Adrenal gland (tissue), 12 donors: ENCODE data around the gene ANKS1B. TPM values are rescaled to one million over a fixed set of nuclear protein-coding genes. Genes with fewer than 3 reads are reported as not detected.
"Not testable (repeated sequence)": the region's sequence is repeated elsewhere in the genome, so short reads cannot be mapped to it uniquely, and the experiment has no call there.

ENCODE experiments used
- DNase-seq, 7 donors: peaks; one replicate each; pipeline ENCODE4 v3.0.0-alpha.2; 2019 to 2020
- H3K27ac ChIP-seq, 5 donors: fragments of 200-600 bp; sonication (generic) in 4 of 5; 1 replicate in 3 of 5; 2 replicates in 2 of 5; pipeline versions ENCODE4 v1.5.1 to v1.8.0; 2016 to 2020; ENCODE audit warnings: mild to moderate bottlenecking in 1 of 5
- H3K27me3 ChIP-seq: fragments of 200-600 bp; 2 replicates; pipeline ENCODE4 v1.8.0; 2021
- H3K36me3 ChIP-seq, 2 donors: fragments of 200-600 bp; replicated peaks in 1 of 2; 1 replicate in 1 of 2; 2 replicates in 1 of 2; pipeline versions ENCODE4 v1.5.1 to v1.8.0; 2018 to 2022
- H3K4me1 ChIP-seq, 2 donors: fragments of 200-600 bp; replicated peaks in 1 of 2; 1 replicate in 1 of 2; 2 replicates in 1 of 2; pipeline versions ENCODE4 v1.5.1 to v1.8.0; 2018 to 2021
- H3K4me3 ChIP-seq, 4 donors: fragments of 200-600 bp; sonication (generic) in 3 of 4; one replicate each; pipeline ENCODE4 v1.5.1; 2016 to 2018
- H3K9me3 ChIP-seq, 3 donors: fragments of 200-600 bp; sonication (generic) in 1 of 3; replicated peaks in 1 of 3; 1 replicate in 2 of 3; 2 replicates in 1 of 3; pipeline versions ENCODE4 v1.5.1 to v1.8.0; 2016 to 2021
- CTCF ChIP-seq, 6 experiments: fragments of 450-650 bp in 4 of 6; fragments of 200-600 bp in 2 of 6; sonication (generic) in 1 of 6; IDR thresholded peaks; 1 replicate in 5 of 6; 2 replicates in 1 of 6; pipeline versions ENCODE4 v1.5.1 to v1.8.0; 2016 to 2021; ENCODE audit warnings: antibody characterized with exemption in 6 of 6, mild to moderate bottlenecking in 2 of 6, moderate library complexity in 1 of 6
- POLR2A ChIP-seq, 2 donors: fragments of 450-650 bp; IDR thresholded peaks; one replicate each; pipeline ENCODE4 v1.6.1; 2017; ENCODE audit warnings: antibody characterized with exemption in 2 of 2, mild to moderate bottlenecking in 2 of 2, moderate library complexity in 1 of 2
- WGBS, 4 donors: extraction: QIAGEN DNeasy Blood & Tissue Kit in 2 of 4; methylation state at CpG; one replicate each; pipeline versions ENCODE4 v1.1.5 to v1.1.7; 2013 to 2017; 5-methylcytosine and 5-hydroxymethylcytosine counted together
- intact Hi-C, 2 donors: fragments of 100-400 bp; cut with DNase I; formaldehyde crosslinking; loops; one replicate each; pipeline versions ENCODE4 v1.14.1 to v1.15.0; 2022 to 2023
- polyA plus RNA-seq, 3 donors: library from polyadenylated mRNA; stranded (reverse); fragments of 200-250 nt in 2 of 3; fragments of 350-450 nt in 1 of 3; fragmentation: Illumina TruSeq in 1 of 3; extraction: RNeasy Lipid Tissue Mini Kit (QIAGEN cat#74804) in 1 of 3; gene quantifications; one replicate each; pipeline ENCODE4 v1.2.3, GENCODE V29; 2013 to 2014
- total RNA-seq, 9 donors: library from RNA; depleted of rRNA in 4 of 9; stranded (reverse); fragments of >200 nt in 4 of 9; fragments of 120-200 nt in 1 of 9; fragmentation: NEBNext Ultra II Directional in 1 of 9; extraction: Animal tissue kit (Norgen Biotek cat#: 25700) in 1 of 9; gene quantifications; one replicate each; pipeline versions ENCODE4 v1.1.0 to v1.2.4, GENCODE V29; 2013 to 2023
- donor health status: healthy with polysubstance abuse.
- donor health status: Bipolar disorder and iron deficiency.
- donor health status: DM: yes; HTN: yes; CAD: no.
- donor health status: DM: no; HTN: no; CAD: no.
- donor health status: DM: no; HTN: no; CAD: no.
- donor health status: DM: yes; HTN: yes; CAD: no.

ANKS1B gene
- total and polyA plus RNA-seq, 12 donors: 1.3 to 28.1 (median 8.0) TPM

GRCh38 chr12:99339663-99340062, 645.1 kb downstream of the ANKS1B start:
- 92 to 95% (median 94%) methylated on average over 3 of the region's 3 CpGs for WGBS, 4 donors
- no peaks in the 10 kb centered on the region for H3K36me3 ChIP-seq
- H3K4me1 ChIP-seq: no peaks in the 10 kb centered on the region
- no peaks in the 10 kb centered on the region for H3K9me3 ChIP-seq
- H3K27me3 ChIP-seq: no peaks in the 10 kb centered on the region
- no peak overlapping the region for H3K4me3 ChIP-seq
- H3K27ac ChIP-seq: no peak overlapping the region
- TF ChIP-seq CTCF (IDR thresholded peaks at IDR 0.05) (no peak), POLR2A (IDR thresholded peaks at IDR 0.05) (no peak)
- DNase-seq: no peak
- intact Hi-C loops: no loop called here

- Histone ChIP-seq H3K27me3 (no peaks in the 10 kb centered on the region), H3K4me1 (no peaks in the 10 kb centered on the region), H3K9me3 (no peaks in the 10 kb centered on the region), H3K36me3 (no peaks in the 10 kb centered on the region), H3K4me3 (no peak overlapping the region), H3K27ac (no peak overlapping the region)
- intact Hi-C loops: no loop called here
- no peak for DNase-seq
- WGBS, 4 donors: 51 to 58% (median 57%) methylated on average over 5 of the region's 5 CpGs
- TF ChIP-seq POLR2A (IDR thresholded peaks at IDR 0.05) (no peak), CTCF (IDR thresholded peaks at IDR 0.05) (no peak)
These were observed 650.3 kb downstream of the ANKS1B start for GRCh38 chr12:99334285-99335056.

- Histone ChIP-seq H3K4me3 (no peak overlapping the region), H3K27ac (no peak overlapping the region), H3K9me3 (no peaks in the 10 kb centered on the region), H3K4me1 (no peaks in the 10 kb centered on the region), H3K27me3 (no peaks in the 10 kb centered on the region), H3K36me3 (no peaks in the 10 kb centered on the region)
- intact Hi-C loops: no loop called here
- 30 to 37% (median 33%) methylated on average over 2 of the region's 2 CpGs for WGBS, 4 donors
- TF ChIP-seq CTCF (IDR thresholded peaks at IDR 0.05) (no peak), POLR2A (IDR thresholded peaks at IDR 0.05) (no peak)
- no peak for DNase-seq
These were observed 651.7 kb downstream of the ANKS1B start for GRCh38 chr12:99332936-99333591.

GRCh38 chr12:99330216-99330615, 654.5 kb downstream of the ANKS1B start:
- no peaks in the 10 kb centered on the region for H3K4me1 ChIP-seq
- H3K9me3 ChIP-seq: no peaks in the 10 kb centered on the region
- H3K27me3 ChIP-seq: no peaks in the 10 kb centered on the region
- no peak overlapping the region for H3K4me3 ChIP-seq
- no peak for DNase-seq
- intact Hi-C loops: no loop called here
- TF ChIP-seq CTCF (IDR thresholded peaks at IDR 0.05): no peak
- no peak for TF ChIP-seq POLR2A (IDR thresholded peaks at IDR 0.05)
- no peak overlapping the region for H3K27ac ChIP-seq
- 27 to 43% (median 32%) methylated on average over 1 of the region's 1 CpG for WGBS, 4 donors
- no peaks in the 10 kb centered on the region for H3K36me3 ChIP-seq

- H3K36me3 ChIP-seq, H3K4me3 ChIP-seq, intact Hi-C loops, H3K4me1 ChIP-seq, H3K27me3 ChIP-seq, H3K27ac ChIP-seq, DNase-seq, H3K9me3 ChIP-seq: not testable (repeated sequence)
- 83 to 100% (median 95%) methylated on average over 1 to 9 of the region's 9 CpGs for WGBS, 4 donors
These were observed 663.5 kb downstream of the ANKS1B start for GRCh38 chr12:99321210-99321609.
